Retina (tissue), 1 donor: ENCODE data around the gene TMEM178B.
A peak's percentile ranks its signal among the peaks of the same experiment; 100 is the strongest.
"Not testable (repeated sequence)": the region's sequence is repeated elsewhere in the genome, so short reads cannot be mapped to it uniquely, and the experiment has no call there.

Experiments
- DNase-seq: peaks from one replicate; pipeline ENCODE4 v3.0.0-alpha.2; 2016

The TMEM178B gene

GRCh38 chr7:141073641-141074161, at the start of gene TMEM178B:
TSS of gene TMEM178B (plus strand) at chr7:141074064.
- DNase-seq = peak; percentile 87

DNA sequence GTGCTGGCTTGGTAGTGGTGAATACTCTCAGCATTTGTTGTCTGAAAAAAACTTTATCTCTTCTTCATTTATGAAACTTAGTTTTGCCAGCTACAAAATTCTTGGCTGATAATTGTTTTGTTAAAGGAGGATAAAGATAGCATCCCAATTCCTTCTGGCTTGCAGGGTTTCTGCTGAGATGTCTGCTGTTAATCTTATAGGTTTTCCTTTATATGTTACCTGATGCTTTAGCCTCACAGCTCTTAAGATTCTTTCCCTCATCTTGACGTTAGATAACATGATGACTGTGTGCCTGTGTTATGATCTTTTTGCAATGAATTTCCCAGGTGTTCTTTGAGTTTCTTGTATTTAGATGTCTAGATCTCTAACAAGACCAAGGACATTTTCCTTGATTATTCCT, 49.2 kb upstream of the TMEM178B start:
- DNase-seq = no peak

- no peak for DNase-seq
These were observed 46.8 kb upstream of the TMEM178B start for GRCh38 chr7:141027043-141027442.

- DNase-seq = no peak
These were observed 45.1 kb upstream of the TMEM178B start for GRCh38 chr7:141028767-141029166.

DNA sequence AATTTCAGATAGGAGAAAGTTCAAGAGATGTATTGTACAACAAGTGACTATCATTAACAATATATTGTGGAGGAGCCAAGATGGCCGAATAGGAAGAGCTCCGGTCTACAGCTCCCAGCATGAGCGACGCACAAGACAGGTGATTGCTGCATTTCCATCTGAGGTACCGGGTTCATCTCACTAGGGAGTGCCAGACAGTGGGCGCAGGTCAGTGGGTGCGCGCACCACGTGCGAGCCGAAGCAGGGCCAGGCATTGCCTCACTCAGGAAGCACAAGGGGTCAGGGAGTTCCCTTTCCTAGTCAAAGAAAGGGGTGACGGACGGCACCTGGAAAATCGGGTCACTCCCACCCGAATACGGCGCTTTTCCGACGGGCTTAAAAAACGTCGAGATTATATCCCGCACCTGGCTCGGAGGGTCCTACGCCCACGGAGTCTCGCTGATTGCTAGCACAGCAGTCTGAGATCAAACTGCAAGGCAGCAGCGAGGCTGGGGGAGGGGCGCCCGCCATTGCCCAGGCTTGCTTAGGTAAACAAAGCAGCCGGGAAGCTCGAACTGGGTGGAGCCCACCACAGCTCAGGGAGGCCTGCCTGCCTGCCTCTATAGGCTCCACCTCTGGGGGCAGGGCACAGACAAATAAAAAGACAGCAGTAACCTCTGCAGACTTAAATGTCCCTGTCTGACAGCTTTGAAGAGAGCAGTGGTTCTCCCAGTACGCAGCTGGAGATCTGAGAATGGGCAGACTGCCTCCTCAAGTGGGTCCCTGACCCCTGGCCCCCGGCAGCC, 41.1 kb upstream of the TMEM178B start:
- DNase-seq = not testable (repeated sequence)

DNA sequence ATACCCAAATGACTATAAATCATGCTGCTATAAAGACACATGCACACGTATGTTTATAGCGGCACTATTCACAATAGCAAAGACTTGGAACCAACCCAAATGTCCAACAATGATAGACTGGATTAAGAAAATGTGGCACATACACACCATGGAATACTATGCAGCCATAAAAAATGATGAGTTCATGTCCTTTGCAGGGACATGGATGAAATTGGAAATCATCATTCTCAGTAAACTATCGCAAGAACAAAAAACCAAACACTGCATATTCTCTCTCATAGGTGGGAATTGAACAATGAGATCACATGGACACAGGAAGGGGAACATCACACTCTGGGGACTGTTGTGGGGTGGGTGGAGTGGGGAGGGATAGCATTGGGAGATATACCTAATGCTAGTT, 35.8 kb upstream of the TMEM178B start:
- DNase-seq = not testable (repeated sequence)

DNA sequence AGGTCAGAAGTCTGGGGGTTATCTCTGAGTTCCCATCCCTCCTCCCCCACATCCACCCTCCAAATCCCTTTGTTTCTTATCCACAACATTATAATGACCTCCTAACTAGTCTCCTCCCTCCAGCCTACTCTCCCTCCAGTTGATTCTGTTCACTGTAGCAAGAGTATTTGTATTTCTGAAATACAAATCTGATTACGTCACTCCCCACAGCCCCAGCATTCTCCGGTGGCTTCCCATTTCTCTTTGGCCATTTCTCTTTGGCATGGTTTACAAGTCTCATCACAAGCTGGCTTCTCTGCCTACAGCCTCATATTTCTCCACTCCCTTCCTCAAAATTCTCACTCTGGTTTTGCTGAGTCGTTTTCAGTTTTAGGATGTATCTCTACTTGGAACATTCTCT, 34.5 kb upstream of the TMEM178B start:
- no peak for DNase-seq

DNA sequence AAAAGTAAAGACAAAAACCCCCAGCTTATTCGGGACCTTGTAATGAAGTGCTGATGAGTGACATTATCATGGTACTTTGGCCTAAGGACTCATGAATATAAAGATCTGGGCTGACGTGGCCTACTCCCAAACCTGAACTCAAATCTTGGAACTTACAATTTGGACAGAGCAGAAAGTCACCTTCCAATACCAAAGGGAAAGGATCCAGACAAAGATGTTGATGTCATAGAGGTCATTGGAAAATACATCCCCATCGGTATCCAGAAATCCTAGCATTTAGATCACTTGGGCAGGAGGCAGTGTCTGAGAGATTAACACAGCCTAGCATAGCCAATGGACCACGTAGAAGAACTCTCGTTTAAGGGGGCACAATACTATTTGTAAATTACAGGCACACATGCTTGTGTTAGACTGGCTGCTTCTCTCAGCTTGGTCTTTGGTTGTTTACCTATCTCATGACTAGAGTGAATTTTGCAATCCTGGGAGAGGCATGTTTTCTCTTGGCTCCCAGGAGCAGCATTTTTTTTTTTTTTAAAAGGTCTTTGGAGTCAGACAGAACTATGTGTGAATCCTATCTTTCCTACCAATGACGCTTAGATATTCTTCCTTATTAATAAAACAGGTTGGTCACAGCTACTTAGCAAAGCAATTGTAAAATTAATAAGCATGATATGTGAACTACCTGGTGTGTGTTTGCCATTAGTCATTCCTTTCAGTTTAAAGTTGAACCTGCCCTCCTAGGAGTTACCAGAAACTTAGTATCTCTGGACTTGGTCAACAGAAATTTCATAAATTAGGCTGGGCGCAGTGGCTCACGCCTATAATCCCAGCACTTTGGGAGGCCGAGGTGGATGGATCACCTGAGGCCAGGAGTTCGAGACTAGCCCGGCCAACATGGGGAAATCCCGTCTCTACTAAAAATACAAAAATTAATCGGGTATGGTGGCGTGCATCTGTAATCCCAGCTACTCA, 31.4 kb upstream of the TMEM178B start:
- no peak for DNase-seq

GRCh38 chr7:141043616-141044015, 30.2 kb upstream of the TMEM178B start:
- DNase-seq = no peak

DNA sequence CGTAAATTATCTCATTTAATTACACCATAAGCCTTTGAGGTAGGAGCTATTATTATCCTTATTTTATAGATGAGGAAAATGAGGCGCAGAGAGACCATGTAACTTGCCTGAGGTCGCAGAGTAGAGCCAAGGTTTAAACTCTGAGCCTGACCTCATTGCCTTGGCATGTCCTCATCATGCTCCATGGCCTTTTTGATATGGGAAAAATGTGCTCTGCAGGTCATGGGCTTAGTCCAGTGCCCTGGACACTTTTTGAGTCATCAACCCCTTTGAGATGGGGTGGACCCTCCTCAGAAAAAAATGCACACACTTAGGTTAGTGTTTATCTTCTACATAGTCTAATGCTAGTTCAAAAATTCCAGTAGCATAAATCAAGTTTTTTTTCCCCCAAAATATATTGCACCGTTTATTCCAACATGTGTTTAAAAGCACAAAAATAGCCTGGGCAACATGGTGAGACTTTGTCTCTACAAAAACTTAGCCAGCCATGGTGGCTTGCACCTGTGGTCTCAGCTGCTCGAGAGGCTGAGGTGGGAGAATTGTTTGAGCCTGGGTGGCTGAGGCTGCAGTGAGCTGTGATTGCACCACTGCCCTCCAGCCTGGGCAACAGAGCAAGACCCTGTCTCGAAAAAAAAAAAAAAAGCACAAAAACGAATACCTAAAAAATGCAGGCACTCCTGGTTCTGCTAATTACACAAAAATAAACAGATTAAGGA, 28.6 kb upstream of the TMEM178B start:
- no peak for DNase-seq

DNA sequence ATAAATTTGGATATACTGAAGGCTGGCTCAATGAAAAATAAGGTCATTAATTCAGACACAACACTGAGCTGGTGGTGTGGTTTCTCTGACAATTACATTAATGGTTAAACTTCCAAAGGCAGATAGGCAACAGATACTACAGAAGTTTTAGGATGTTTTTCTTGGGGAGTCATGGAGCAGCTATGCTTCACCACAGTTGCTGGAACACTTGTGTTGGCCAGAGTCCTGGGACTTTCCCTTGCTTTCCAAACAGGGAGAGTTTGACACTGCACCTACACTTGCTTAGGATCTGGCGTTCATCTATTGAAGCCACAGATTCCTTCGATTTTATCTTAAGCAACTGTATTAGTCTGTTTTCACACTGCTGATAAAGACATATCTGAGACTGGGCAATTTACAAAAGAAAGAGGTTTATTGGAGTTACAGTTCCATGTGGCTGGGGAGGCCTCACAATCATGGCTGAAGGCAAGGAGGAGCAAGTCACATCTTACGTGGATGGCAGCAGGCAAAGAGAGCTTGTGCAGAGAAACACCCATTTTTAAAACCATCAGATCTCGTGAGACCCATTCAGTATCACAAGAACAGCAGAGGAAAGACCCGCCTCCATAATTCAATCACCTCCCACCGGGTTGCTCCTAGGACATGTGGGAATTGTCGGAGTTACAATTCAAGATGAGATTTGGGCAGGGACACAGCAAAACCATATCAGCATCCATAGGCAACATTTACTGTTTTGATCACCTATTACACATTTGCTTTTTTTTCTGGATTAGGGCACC, 27.8 kb upstream of the TMEM178B start:
- no peak for DNase-seq

DNA sequence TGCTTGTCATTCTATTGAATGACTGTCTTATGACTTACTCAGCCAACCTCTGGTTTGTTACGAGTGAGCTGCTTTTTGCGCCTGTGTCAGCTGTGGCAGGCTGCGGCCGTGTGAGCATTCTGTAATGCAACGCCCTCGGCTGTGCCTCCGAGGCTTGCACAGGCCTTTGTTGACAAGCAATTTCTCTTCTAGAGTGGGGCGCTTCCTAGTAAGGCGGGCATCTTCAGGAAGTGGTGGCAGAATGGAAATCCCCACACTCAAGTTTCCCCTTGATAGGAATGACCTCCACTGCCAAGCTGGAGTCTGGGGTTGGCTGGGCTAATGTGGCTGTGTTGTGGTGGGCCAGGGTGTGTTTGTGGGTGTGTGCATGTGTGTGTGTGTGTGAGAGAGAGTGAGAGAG, 20.2 kb upstream of the TMEM178B start:
- peak; percentile 17 for DNase-seq

DNA sequence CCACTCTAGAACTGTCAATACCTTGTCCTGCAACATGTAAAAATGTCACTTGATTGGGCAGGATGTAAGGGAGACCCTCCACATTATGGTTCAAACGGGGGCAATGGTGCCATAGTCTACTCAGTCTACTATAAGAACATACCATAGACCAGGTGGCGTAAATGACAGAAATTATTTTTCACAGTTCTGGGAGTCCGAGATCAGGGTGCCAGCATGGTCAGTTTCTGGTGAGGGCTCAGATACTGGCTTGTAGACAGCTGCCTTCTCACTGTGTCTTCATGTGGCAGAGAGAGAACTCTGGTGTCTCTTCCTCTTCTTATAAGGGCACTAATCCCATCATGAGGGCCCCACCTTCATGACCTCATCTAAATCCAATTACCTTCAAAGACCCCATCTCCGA, 18.7 kb upstream of the TMEM178B start:
- DNase-seq = no peak

DNA sequence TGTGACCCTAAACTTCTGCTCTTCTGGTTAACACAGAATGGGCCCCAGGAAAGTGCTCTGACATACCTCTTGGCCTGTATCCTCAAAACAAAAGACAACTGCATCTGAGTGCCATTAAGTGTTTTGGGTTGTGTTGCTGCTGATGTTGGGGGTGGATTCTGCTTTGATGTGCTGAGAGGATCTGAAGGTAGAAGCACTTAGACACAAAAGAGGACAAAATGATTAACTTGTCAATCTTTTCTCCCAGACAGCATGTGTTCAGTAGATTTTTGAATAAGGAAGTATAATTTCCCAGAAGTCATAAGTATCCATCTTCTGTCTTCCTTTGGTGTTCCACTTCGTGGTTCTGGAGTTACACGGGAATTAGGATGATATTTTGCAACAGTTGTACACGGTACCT, 16.1 kb upstream of the TMEM178B start:
- DNase-seq = no peak

GRCh38 chr7:141067856-141068255, 6.0 kb upstream of the TMEM178B start:
- not testable (repeated sequence) for DNase-seq

DNA sequence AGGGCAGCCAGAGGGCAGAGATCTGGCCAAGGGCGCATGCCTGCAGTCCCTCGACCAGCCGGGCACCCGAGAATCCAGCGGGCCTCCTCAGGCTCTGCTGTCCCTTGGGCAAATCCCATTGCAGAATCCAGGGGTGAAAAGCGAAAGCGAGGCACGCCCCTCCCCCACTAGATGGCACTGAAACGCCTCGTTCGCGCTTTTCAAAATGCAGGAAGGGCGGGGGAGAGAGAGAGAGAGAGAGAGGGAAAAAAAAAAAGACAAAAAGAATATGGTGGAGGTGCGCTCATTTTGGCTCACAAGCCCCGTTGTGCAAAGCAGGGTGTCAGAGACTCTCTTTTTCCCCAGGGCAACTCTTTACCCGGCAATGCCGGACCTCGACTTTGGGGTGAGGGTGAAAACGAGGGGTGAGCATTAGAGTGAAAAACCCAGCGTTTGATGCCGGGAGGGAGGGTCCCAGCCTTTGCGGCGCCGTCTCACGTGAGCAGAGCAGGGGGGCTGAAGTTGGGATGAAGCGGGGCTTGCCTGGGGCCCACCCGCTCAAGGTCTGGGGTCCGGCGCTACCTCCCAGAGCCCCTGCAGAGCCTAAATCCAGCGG, 2.5 kb upstream of the TMEM178B start:
- peak; percentile 90 for DNase-seq

- DNase-seq = peak; percentile 77
These were observed 1.9 kb upstream of the TMEM178B start for GRCh38 chr7:141071855-141072547.

DNA sequence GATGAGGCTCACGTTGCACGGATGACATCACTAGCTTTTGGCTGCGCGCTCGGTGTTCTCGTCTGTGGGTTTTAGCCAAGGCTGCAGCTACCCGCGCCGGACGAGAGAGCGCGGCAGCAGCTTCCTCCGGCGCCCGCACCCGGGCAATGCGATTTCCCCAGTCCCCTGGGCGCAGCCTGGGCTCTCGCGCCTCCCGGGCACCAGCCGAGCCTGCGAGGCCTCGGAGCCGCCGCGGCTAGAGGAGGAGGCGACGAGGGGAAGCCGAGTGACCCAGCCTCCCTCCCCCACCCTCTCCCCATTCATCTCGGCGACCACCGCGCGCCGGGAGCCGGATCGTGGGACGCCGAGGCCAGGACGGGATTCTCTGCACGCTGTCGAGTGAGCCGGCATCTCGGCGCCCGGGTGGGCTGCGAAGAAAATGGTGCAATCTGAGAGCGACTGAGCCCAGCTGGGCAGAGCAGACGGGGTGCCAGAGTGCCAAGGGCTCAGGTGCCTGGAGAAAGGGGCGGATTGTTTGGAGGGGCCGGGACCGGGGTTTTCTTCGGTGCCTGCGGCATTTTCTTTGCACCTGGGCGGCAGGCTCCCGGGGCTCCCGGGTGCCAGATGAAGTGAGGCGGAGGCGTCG, 1.2 kb upstream of the TMEM178B start:
- DNase-seq = peak; percentile 91

GRCh38 chr7:141073173-141073640, 657 bp upstream of the TMEM178B start:
- peak; percentile 88 for DNase-seq
